ENCODE data around the gene MYRF. TPM values are rescaled to one million over a fixed set of nuclear protein-coding genes. Genes with fewer than 3 reads are reported as not detected.
A peak's percentile ranks its signal among the peaks of the same experiment; 100 is the strongest.

MYRF gene
- total RNA-seq, 1 donor from 2014 or later = 15.9 TPM

DNA sequence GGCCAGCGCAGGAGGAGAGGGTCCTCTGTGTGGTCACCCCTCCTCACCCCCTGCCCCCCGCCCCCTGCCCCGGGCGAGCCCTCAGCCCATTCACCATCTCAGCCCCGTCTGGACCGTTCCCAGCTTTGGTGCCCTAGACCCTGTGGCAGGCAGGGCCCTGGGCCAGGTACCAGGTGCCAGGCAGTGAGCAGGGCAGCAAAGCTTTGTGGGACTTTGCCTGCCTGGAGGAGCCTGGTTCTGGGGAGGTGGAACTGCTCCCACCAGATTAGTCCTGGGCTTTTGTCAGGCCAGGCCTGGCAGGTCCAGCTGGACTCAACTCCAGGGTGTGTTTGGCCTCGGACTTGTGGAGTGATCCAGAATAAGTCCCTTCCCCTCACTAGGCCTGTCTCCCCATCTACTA is 13.7 kb upstream of the MYRF start:
- DNase-seq (ENCODE audit: low spot score) (no peak), ATAC-seq (no peak)

DNA sequence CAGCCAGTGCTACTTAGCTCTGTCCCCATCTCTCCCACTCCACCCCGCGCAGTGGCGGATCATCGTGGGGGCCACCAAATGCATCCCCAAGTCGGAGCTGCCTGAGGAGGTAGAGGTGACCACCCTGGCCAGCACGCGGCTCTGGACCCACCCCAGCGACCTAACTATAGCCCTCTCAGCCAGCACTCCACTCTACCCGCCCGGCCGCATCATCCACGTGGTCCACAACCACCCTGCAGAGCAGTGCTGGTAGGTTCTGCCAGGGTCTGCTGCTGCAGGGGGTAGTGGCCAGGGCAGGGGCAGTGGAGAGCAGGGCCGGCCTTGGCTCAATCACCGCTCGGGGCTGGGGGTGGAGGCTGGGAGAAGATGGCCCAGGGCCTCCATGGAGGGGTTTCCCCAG is 13.0 kb upstream of the MYRF start:
- DNase-seq (ENCODE audit: low spot score) (no peak), ATAC-seq (no peak)

DNA sequence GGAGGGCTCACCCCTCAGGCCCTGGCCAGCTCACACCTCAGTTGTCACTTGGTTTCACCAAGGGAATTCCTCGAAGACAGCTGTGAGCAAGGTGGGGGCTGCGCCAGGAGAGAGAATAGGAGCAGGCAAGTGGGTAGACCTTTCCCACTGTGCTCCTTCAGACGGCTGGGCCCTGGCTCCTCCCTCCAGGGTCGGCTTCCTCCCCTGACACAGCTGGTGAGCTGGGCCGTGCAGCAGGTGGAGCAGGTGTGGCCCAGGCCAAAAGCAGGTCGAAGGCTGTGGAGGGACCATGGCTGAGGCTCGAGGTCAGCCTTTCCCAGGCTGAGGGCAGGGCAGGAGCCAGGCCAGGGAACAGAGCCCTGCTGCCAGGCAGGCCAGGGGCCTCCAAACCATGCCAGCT is 12.5 kb upstream of the MYRF start:
- DNase-seq (ENCODE audit: low spot score) (no peak), ATAC-seq (peak; percentile 31)

DNA sequence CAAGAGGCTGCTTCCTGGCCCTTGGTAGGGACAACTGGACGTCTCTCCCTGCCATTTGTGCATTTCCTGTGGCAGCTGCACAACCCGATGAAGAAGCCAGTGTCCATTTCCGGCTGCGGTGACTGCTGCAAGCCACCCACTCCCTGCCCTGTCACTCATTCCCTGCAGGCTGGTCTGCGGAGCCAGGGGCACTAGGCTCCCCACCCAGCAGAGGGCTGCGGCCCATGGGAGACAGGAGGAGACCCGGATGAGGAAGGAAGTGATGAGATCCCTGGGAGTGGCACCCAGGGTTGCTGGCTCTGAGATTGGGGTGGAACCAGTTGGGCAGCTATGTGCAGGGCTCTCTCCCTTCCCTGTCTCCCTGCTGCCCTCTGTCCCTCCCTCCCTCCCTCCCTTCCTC is 10.0 kb upstream of the MYRF start:
- DNase-seq (ENCODE audit: low spot score) = no peak
- ATAC-seq = peak; percentile 16

DNA sequence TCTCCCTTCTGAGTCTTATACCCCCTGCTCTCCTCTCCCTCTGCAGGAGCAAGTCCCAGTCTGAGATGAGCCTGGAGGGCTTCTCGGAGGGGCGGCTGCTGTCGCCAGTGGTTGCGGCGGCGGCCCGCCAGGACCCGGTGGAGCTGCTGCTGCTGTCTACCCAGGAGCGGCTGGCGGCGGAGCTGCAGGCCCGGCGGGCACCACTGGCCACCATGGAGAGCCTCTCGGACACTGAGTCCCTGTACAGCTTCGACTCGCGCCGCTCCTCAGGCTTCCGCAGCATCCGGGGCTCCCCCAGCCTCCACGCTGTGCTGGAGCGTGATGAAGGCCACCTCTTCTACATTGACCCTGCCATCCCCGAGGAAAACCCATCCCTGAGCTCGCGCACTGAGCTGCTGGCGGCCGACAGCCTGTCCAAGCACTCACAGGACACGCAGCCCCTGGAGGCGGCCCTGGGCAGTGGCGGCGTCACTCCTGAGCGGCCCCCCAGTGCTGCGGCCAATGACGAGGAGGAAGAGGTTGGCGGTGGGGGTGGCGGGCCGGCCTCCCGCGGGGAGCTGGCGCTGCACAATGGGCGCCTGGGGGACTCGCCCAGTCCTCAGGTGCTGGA is 8.8 kb upstream of the MYRF start:
- no peak for ATAC-seq
- no peak for DNase-seq (ENCODE audit: low spot score)

DNA sequence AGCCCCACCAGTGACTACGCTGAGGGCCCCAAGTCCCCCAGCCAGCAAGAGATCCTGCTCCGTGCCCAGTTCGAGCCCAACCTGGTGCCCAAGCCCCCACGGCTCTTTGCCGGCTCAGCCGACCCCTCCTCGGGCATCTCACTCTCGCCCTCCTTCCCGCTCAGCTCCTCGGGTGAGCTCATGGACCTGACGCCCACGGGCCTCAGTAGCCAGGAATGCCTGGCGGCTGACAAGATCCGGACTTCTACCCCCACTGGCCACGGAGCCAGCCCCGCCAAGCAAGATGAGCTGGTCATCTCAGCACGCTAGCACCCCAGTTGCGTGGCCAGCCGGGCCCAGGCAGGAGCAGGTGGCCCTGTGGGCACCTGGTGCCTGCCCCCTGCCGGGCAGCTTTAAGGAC is 8.3 kb upstream of the MYRF start:
- DNase-seq (ENCODE audit: low spot score) = no peak
- no peak for ATAC-seq

DNA sequence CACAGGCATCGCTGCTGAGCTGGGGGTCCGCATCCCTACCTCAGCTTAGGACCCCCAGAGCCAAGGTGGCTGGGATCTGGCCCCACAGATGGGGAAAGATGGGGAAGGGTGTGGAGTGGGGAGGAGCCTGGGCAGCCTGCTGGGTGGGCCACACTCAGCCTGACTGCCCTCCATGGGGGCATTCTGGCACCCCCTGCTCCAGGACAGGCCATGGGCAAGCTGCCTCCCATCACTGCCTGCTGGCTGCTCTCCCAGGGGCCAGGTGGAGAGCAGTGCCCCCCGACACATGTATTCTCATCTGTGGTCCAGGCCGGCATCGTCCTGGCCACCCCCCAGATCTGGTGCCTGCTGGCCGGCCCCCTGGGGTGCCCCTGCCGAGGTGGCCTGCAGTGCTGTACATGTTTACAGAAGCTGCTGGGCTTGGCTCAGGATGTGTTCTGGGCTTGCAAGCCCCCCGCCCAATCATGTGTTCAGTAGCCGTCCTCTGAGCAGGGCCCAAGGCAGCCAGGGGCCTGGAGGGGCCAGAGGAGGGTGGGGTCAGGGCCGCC is 7.8 kb upstream of the MYRF start:
- ATAC-seq (no peak), DNase-seq (ENCODE audit: low spot score) (no peak)

DNA sequence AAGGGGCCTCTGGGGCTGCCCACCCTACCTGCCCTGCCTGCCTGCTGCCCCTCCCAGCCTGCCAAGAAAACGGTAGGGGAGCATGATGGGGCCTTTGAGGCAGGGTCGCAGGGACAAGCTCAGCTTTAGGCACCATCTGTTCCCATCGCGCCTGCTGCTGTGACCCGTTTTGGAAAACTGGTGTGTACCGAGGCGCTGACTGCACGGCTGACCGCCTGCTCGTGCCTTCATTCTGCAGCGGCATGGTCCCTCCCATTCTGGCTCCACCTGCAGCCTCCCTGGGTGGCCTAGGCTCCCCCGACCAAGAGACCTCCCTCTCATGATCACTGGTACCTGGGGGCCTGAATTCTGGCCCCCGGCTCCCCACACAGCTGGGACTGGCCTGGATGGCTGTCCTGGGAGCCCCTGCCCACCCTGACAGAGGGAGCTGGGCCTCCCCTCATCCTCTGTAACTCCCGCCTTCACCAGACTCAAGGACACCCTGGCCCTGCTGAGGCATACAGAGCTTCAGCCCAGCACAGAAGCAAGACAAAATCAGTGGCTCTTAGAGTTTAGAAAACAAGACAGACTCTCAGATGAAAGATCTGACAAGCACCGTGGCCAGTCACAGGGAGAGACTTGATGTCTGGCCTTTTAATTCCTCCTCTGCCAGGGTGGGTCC is 6.5 kb upstream of the MYRF start:
- ATAC-seq (no peak), DNase-seq (ENCODE audit: low spot score) (no peak)

DNA sequence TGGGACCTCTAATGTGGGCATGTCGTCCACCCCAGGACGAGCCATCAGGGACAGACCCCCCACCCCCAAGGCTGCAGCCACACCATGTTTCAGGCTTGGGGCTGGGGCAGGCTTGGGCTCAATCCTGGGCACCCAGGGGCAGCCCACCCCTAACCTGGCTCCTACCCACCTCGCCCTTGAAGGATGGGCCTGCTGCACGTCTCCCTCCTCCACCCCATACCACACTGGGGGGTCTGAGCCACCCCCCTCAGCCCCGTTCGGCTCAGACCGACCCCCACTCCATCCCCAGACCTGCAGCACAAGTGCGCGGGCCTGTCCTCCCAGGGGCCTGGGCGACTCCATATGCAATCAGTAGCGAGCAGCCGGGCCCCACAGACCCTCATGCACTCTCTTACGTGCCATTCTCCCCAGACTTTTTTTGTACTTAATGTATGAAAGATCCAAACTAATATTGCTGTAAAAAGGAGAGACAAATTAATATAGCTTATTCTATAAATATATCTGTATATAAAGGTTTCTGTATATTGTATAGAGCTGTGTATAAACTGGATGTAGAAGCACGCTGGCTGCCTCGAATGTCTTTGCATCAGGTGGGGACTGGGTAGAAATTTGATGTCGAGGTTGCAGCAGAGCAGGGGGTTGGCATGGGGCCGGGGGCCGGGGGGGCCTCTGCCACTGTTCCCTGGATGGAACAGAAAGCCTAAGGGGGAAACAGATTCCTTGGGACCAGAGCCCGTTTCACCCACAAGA is 5.8 kb upstream of the MYRF start:
- ATAC-seq = no peak
- DNase-seq (ENCODE audit: low spot score) = no peak

DNA sequence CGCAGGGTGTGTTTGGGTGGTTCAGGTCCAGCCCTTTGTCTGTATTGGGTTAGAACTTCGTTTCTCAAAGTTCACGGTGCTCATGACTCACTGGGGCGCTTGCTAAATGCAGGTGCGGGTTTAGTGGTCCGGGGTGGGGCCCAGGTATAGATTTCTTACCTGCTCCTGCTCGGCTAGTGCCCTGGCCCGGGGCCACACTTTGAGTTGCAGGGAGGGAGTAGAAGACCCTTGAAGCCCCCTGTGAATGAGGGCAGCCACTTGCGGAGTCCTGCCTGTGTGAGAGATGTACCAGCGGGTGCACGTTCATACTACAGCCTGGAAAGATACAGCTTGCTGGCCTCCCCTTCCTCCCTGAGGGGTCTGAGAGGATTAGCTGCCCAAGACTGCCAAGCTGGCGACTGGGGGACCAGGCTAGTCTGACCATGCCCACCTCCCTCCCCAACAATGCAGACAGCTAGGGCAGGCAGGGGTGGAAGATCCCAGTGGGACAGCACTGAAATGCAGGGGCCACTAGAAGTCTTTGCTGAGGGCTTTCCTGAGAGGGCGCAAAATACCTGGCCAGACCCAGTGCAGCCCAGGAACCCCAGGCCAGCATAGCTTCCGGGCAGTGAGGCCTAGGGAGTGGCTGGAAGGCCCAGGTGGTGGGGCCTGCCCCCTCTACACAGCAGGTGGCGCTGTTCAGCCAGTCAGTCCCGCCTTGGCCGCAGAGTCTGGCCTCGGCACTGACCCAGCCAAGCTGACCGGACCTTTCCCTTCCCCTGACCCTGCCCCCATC is 5.1 kb upstream of the MYRF start:
- DNase-seq (ENCODE audit: low spot score) (peak; percentile 86), ATAC-seq (peak; percentile 89)

DNA sequence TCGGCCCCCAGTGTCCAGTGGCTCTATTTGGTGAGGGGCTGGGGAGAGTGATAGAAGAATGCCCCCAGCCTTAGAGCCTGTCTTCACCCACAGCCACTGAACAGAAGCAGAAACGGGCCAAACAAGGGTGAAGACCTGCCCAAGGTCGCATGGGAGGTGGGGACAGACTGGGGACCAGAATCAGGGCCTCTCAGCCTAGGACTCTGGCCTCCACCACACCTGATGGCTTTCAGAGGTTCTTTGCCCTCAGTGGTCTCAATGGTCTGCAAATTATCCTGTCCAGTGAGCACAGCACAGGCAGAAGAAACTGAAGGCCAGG is 4.5 kb upstream of the MYRF start:
- no peak for DNase-seq (ENCODE audit: low spot score)
- peak; percentile 10 for ATAC-seq

DNA sequence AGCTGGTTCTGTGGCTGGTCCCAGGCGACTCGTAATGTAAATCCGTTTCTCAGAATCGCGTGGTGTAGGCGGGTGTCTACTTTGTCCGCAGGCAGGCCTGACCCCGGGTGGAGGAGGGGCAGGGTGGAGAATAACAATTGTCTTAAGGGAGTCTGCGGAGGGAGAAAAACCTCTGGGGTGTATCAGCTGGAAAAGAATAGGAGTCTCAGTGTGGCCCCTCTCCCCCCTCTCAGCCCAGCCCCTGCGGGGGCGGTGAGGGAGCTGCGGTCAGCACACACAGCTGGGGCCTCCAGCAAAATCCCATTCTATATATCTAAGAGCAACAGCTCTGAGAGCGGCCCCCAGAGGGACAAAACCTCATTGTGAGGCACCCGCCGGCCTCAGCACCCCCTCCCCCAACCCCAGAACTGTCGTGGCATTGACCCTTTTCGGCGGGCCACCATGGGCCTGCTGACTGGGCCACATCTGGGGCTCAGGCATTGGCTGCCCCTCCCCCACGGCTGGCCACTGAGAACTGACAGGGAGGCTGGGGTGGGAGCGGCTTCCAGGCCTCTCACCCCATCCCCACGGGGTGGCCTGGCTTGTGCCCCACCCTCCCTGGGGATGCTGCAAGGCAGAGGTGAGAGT is 2.7 kb upstream of the MYRF start:
- ATAC-seq = no peak
- no peak for DNase-seq (ENCODE audit: low spot score)

DNA sequence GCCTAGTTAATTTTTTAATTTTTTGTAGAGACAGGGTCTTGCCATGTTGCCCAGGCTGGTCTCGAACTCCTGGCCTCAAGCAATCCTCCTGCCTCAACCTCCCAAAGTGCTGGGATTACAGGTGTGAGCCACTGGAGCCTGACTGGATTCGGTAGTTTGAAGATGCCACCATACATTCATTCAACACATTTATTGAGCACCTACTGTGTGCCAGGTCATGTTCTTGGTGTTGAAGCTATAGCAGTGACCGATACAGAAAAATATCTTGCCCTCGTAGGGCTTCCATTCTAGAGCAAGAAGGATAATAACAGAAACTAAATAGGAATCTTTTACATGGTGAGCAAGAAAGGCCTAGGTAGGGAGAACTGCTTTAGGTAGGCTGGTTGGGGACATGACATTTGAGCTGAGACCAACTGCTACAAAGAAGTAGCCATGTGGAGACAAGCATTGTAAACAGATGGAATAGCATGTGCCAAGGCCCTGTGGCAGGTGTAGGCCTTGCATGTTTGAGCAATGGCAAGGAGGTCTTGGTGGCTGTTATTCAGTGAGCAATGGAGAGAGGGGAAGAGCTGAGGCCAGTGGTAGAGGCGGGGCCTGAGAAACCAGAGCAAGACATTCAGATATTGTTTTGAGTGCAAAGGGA is 1.7 kb upstream of the MYRF start:
- no peak for ATAC-seq
- no peak for DNase-seq (ENCODE audit: low spot score)

DNA sequence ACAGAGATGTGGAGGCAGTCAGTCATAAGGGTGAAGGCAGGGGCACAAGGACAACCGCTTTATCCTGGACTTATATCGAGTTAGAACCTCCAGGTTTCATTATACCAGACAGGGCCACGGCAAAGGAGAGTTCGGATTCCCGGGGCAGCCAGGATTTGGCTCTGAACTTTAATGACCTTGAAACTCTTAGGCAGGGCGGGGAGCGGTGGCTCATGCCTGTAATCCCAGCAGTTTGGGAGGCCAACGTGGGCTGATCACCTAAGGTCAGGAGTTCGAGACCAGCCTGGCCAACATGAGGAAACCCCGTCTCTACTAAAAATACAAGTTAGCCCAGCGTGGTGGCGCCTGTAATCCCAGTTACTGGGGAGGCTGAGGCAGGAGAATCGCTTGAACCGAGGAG is 1.1 kb upstream of the MYRF start:
- DNase-seq (ENCODE audit: low spot score) (no peak), ATAC-seq (no peak)

DNA sequence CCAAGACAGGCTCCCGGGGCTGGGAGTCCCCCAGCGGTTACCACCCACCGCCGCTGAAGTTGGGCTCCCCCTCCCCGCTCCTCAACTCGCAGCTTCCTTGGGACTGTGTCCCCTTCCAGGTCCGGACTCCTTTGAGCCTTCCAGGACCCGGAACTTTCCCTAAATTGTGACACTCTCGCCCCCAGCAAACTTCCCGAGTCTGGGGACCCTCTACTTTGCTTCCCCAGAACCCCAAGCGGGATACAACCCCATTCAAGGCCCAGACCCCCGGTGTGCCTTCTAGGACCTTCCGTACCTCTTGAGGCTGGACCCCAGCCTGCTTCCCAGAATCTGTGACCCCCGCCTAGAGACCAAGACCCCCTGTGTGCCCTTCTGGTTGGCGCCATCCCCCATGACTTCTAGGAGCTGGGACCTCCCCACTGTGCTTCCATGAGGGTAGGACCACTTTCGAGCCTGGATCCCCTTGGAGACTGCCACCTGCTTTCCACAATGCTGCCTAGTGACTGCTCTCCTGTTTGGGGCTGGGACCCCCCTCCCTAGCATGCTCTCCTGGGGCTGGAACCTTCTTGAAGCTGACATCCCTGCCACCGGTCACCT is 587 bp downstream of the MYRF start:
- ATAC-seq (no peak), DNase-seq (ENCODE audit: low spot score) (no peak)

DNA sequence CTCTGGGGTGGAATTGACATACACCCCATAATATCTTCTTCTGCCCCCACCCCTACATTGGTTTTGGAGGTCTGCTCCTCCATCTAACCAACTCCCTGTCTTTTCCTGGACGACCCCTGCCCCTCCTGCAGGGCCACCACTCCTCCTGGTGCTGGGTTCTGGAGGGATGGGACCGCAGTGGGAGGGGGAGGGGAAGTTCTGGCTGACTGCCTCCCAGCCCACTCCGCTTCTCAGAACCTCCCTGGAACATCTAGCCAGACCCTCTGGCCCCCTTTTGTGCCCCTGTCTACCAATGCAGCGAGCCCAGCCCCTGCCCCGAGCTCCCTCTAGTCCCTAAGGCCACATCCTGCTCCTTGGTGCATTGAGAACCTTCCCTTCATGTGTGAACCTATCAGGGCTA is 1.2 kb downstream of the MYRF start:
- no peak for DNase-seq (ENCODE audit: low spot score)
- ATAC-seq = no peak

DNA sequence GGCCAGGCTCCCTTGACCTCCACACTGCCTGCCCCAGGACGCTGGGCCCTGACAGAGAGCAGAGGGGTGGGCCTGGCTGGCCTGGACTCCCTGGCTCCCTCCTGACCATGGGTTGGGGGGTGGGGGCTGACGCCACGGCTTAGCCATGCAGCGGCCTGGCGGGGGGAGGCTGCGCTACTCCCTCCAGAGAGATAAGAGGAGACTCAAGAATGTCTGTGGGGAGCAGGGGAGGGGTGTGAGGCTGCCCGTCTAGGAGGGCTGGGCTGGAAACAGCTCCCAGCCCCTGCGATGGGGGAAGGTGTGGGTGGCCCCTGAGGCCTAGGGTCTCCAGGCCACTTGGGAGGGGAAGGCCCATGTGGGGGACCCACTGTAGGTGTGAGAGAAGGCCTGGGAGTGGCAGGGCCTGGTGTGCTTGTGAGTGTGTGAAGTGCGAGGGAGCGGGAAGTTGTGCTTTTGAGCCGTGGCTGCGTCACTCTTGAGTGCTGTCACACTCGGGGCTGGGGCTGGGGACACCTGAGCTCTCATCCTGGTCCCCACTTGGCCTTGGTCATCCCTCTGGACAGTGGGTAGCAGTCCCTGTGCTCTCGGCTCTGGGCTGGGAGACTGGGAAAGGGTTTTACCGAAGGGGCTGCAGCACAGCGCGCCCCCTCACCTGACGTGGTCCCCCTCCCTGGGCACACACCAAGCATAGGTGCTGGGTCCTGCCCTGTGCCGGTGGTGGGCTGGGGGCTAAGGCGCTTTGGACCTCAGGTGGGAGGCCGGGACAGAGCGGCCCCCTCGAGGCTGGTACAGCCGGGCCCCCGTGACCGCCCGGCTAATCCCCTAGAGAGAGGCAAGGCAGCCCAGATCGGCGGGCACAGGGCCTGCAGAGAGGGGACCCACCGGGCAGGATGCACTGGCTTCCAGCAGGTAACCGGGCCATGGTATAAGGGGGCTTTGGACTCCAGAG is 2.4 kb downstream of the MYRF start:
- DNase-seq (ENCODE audit: low spot score) (no peak), ATAC-seq (no peak)

DNA sequence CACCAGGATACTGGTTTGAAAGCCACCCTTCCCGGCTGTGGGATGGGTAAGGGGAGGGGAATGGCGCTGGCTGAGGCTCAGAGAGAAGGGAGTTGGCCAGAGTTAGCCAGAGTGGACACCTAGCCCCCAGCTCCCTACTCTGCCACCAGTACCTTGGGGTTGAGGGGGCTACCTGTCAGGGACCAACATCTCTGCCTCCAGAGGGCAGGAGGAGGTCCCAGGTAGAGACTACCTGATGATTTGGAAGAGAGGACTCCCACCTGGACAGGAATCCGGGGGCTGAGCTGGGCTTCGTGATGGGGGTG is 3.7 kb downstream of the MYRF start:
- DNase-seq (ENCODE audit: low spot score) (no peak), ATAC-seq (no peak)

Data from left lobe of liver (tissue), 2 donors.